Right lobe of liver (tissue), 6 donors: ENCODE data around the gene PPARG. TPM values are rescaled to one million over a fixed set of nuclear protein-coding genes. Genes with fewer than 3 reads are reported as not detected.
A peak's percentile ranks its signal among the peaks of the same experiment; 100 is the strongest.

Experiments used
- ATAC-seq, 4 donors: fragments of 200-7000 bp; cut with Tn5 transposase; one replicate each; pipeline ENCODE4 v1.9.1; 2020; ENCODE audit warnings: mild to moderate bottlenecking in 4 of 4, moderate library complexity in 4 of 4
- DNase-seq, 3 donors: peaks; one replicate each; pipeline ENCODE4 v3.0.0-alpha.2; 2020
- H3K27ac ChIP-seq, 3 donors: fragments of 200-600 bp; one replicate each; pipeline ENCODE4 v1.8.0; 2022
- H3K27me3 ChIP-seq, 2 donors: fragments of 200-600 bp; one replicate each; pipeline ENCODE4 v1.8.0; 2022
- H3K36me3 ChIP-seq, 4 donors: fragments of 200-600 bp; sonication (generic) in 1 of 4; one replicate each; pipeline versions ENCODE4 v1.5.1 to v1.8.0; 2017 to 2022; ENCODE audit warnings: control low read depth in 1 of 4
- H3K4me1 ChIP-seq, 4 donors: fragments of 200-600 bp; sonication (generic) in 1 of 4; one replicate each; pipeline versions ENCODE4 v1.5.1 to v1.8.0; 2017 to 2022; ENCODE audit warnings: control low read depth in 1 of 4
- H3K4me3 ChIP-seq, 3 donors: fragments of 200-600 bp; one replicate each; pipeline ENCODE4 v1.8.0; 2022
- H3K9me3 ChIP-seq, 4 donors: fragments of 200-600 bp; sonication (generic) in 1 of 4; one replicate each; pipeline versions ENCODE4 v1.5.1 to v1.8.0; 2017 to 2022; ENCODE audit warnings: control low read depth in 1 of 4
- CTCF ChIP-seq, 4 donors: fragments of 200-600 bp in 3 of 4; fragments of 450-650 bp in 1 of 4; IDR thresholded peaks; one replicate each; pipeline versions ENCODE4 v1.5.1 to v1.8.0; 2016 to 2022; ENCODE audit warnings: antibody characterized with exemption in 4 of 4, mild to moderate bottlenecking in 2 of 4
- POLR2A ChIP-seq: fragments of 450-650 bp; IDR thresholded peaks from one replicate; pipeline ENCODE4 v1.6.1; 2017; ENCODE audit warnings: antibody characterized with exemption, mild to moderate bottlenecking
- WGBS: methylation state at CpG from one replicate; pipeline ENCODE4 v1.1.6; 2018; ENCODE audit warnings: low coverage, low lambda C conversion rate; ENCODE audit not compliant: insufficient coverage; ENCODE audit errors: missing lambda C conversion rate; 5-methylcytosine and 5-hydroxymethylcytosine counted together
- intact Hi-C, 2 donors: fragments of 100-400 bp; cut with DNase I; formaldehyde crosslinking; loops; one replicate each; pipeline versions ENCODE4 v1.11.2 to v1.14.1; 2022
- total RNA-seq, 6 experiments: library from RNA; depleted of rRNA in 2 of 6; stranded (reverse); fragments of >200 nt in 2 of 6; fragmentation: NEBNext Ultra II Directional in 3 of 6; extraction: Animal tissue kit (Norgen Biotek cat#: 25700) in 3 of 6; gene quantifications; one replicate each; pipeline versions ENCODE4 v1.1.0 to v1.2.4, GENCODE V29; 2016 to 2023
- donor health status: DM: no; HTN: yes; CAD: no.
- donor health status: DM: no; HTN: no; CAD: no.
- donor health status: DM: no; HTN: no; CAD: no.
- donor health status: DM: no; HTN: yes; CAD: no.
- donor health status: DM: no; HTN: yes; CAD: no.

The PPARG gene
- total RNA-seq, 6 experiments from 2014 or later = 4.9 to 15.8 (median 10.8) TPM

GRCh38 chr3:12408984-12409683 lies 120.3 kb downstream of the PPARG start:
- 38% methylated on average over 3 of the region's 3 CpGs for WGBS

GRCh38 chr3:12409684-12410596 lies 121.1 kb downstream of the PPARG start:
- peak; percentile 53 to 76 (median 62) for ATAC-seq
- 51% methylated on average over 11 of the region's 11 CpGs for WGBS
- Histone ChIP-seq H3K4me3 (peak overlapping the region in 1 of 3 donors; percentile 7), H3K9me3 (no peaks in the 10 kb centered on the region), H3K36me3 (no peaks in the 10 kb centered on the region), H3K27ac (peak overlapping the region; percentile 9 to 75 (median 64)), H3K27me3 (no peaks in the 10 kb centered on the region), H3K4me1 (peaks cover 0 to 76% (median 21%) of the 10 kb centered on the region in 4 donors)
- intact Hi-C loops = loop anchor here (5.0 to 10.0 kb wide), 2 partner anchors 55 to 58 kb away; no protein-coding TSS in a partner anchor
- TF ChIP-seq POLR2A = no peak
- TF ChIP-seq CTCF (IDR thresholded peaks at IDR 0.05) = no peak
- DNase-seq = peak in 2 of 3 donors; percentile 28 to 79

More at GRCh38 chr3:12408984-12409683, 120.3 kb downstream of the PPARG start:
- Histone ChIP-seq H3K4me1 (peaks cover 0 to 75% (median 21%) of the 10 kb centered on the region in 4 donors), H3K4me3 (no peak overlapping the region), H3K27ac (peak overlapping the region; percentile 9 to 75 (median 64)), H3K9me3 (no peaks in the 10 kb centered on the region), H3K36me3 (no peaks in the 10 kb centered on the region), H3K27me3 (no peaks in the 10 kb centered on the region)
- intact Hi-C loops = loop anchor here in 1 of 2 donors (5.0 kb wide), 1 partner anchor 57 kb away; no protein-coding TSS in a partner anchor
- no peak for TF ChIP-seq POLR2A
- TF ChIP-seq CTCF (IDR thresholded peaks at IDR 0.05) = no peak
- ATAC-seq (peak; percentile 46 to 63 (median 46)), DNase-seq (peak in 1 of 3 donors; percentile 68)

- no peaks in the 10 kb centered on the region for H3K36me3 ChIP-seq
- ATAC-seq (peak in 3 of 4 donors; percentile 4 to 11 (median 4)), DNase-seq (no peak)
- TF ChIP-seq CTCF (IDR thresholded peaks at IDR 0.05) (no peak), POLR2A (no peak)
- no peak overlapping the region for H3K4me3 ChIP-seq
- H3K4me1 ChIP-seq = peaks cover 0 to 52% (median 7%) of the 10 kb centered on the region in 4 donors
- WGBS = 22% methylated on average over 1 of the region's 1 CpG
- H3K9me3 ChIP-seq = no peaks in the 10 kb centered on the region
- no peaks in the 10 kb centered on the region for H3K27me3 ChIP-seq
- H3K27ac ChIP-seq = peak overlapping the region in 1 of 3 donors; percentile 25
- intact Hi-C loops = loop anchor here in 1 of 2 donors (10.0 kb wide), 1 partner anchor 59 kb away; no protein-coding TSS in a partner anchor
Measured at GRCh38 chr3:12413721-12414255, 124.9 kb downstream of the PPARG start.

GRCh38 chr3:12415014-12415680 lies 126.3 kb downstream of the PPARG start:
- H3K36me3 ChIP-seq = no peaks in the 10 kb centered on the region
- ATAC-seq = no peak

More at GRCh38 chr3:12415014-12415680, 126.3 kb downstream of the PPARG start:
- TF ChIP-seq POLR2A = no peak
- TF ChIP-seq CTCF (IDR thresholded peaks at IDR 0.05) = no peak
- H3K4me3 ChIP-seq = no peak overlapping the region
- H3K9me3 ChIP-seq = no peaks in the 10 kb centered on the region
- no peak for DNase-seq
- intact Hi-C loops = loop anchor here in 1 of 2 donors (10.0 kb wide), 1 partner anchor 60 kb away; no protein-coding TSS in a partner anchor
- no peak overlapping the region for H3K27ac ChIP-seq
- peaks cover 0 to 46% (median 7%) of the 10 kb centered on the region in 4 donors for H3K4me1 ChIP-seq
- 71% methylated on average over 4 of the region's 4 CpGs for whole genome bisulfite sequencing
- no peaks in the 10 kb centered on the region for H3K27me3 ChIP-seq
